ENCODE data around the gene HYPK.
A peak's percentile ranks its signal among the peaks of the same experiment; 100 is the strongest.
"Not testable (repeated sequence)": the region's sequence is repeated elsewhere in the genome, so short reads cannot be mapped to it uniquely, and the experiment has no call there.

HYPK gene

GRCh38 chr15:43795197-43795596 lies 5.2 kb upstream of the HYPK start:
- no peak for DNase-seq

GRCh38 chr15:43795997-43796396 lies 4.4 kb upstream of the HYPK start:
- no peak for DNase-seq

- no peak for DNase-seq
These were observed 3.8 kb upstream of the HYPK start for GRCh38 chr15:43796566-43796965.

- DNase-seq, result peak in 1 of 56 donors; percentile 23
These were observed 1.0 kb upstream of the HYPK start for GRCh38 chr15:43799209-43799944.

GRCh38 chr15:43799945-43800285 lies 484 bp upstream of the HYPK start, which contains the start of gene SERINC4:
TSS of gene SERINC4 (minus strand) at chr15:43800220. CDS start at chr15:43799986, 234 bp downstream.
- DNase-seq, result peak in 2 of 56 donors; percentile 28 to 38

GRCh38 chr15:43802676-43803075 lies 2.3 kb downstream of the HYPK start:
- not testable (repeated sequence) for DNase-seq

GRCh38 chr15:43808435-43808950 lies 8.1 kb downstream of the HYPK start:
- DNase-seq, result no peak

GRCh38 chr15:43808960-43809678 lies 8.7 kb downstream of the HYPK start:
- no peak for DNase-seq

GRCh38 chr15:43815064-43815463 lies 14.7 kb downstream of the HYPK start:
- DNase-seq, result not testable (repeated sequence)

- DNase-seq, result no peak
These were observed 21.1 kb downstream of the HYPK start for GRCh38 chr15:43821505-43821904.

- DNase-seq, result peak; percentile 48 to 97 (median 88)
These were observed 24.2 kb downstream of the HYPK start, which contains the start of gene MFAP1 for GRCh38 chr15:43824302-43825246. TSS of gene MFAP1 (minus strand) at chr15:43824690. CDS start at chr15:43824569, 121 bp downstream.

- not testable (repeated sequence) for DNase-seq
These were observed 24.9 kb downstream of the HYPK start for GRCh38 chr15:43825305-43825704.

GRCh38 chr15:43826029-43826507 lies 25.7 kb downstream of the HYPK start:
- no peak for DNase-seq

- peak in 35 of 56 donors; percentile 0 to 51 (median 11) for DNase-seq
These were observed 26.3 kb downstream of the HYPK start, which contains the start of gene WDR76 for GRCh38 chr15:43826508-43827341. TSS of gene WDR76 (plus strand) at chr15:43827002. CDS start at chr15:43827033, 31 bp downstream.

- DNase-seq, result no peak
These were observed 27.8 kb downstream of the HYPK start for GRCh38 chr15:43828061-43828657.

GRCh38 chr15:43829951-43830540 lies 29.6 kb downstream of the HYPK start:
- not testable (repeated sequence) for DNase-seq

GRCh38 chr15:43830691-43831275 lies 30.4 kb downstream of the HYPK start:
- DNase-seq, result not testable (repeated sequence)

GRCh38 chr15:43831519-43832052 lies 31.2 kb downstream of the HYPK start:
- not testable (repeated sequence) for DNase-seq
